CD1c-positive myeloid dendritic cell (primary cell): ENCODE measurements around the gene SHH.

Experiments used
- DNase-seq: peaks from one replicate; pipeline ENCODE4 v3.0.0-alpha.2; 2016; ENCODE audit errors: extremely low spot score

The SHH gene

DNA sequence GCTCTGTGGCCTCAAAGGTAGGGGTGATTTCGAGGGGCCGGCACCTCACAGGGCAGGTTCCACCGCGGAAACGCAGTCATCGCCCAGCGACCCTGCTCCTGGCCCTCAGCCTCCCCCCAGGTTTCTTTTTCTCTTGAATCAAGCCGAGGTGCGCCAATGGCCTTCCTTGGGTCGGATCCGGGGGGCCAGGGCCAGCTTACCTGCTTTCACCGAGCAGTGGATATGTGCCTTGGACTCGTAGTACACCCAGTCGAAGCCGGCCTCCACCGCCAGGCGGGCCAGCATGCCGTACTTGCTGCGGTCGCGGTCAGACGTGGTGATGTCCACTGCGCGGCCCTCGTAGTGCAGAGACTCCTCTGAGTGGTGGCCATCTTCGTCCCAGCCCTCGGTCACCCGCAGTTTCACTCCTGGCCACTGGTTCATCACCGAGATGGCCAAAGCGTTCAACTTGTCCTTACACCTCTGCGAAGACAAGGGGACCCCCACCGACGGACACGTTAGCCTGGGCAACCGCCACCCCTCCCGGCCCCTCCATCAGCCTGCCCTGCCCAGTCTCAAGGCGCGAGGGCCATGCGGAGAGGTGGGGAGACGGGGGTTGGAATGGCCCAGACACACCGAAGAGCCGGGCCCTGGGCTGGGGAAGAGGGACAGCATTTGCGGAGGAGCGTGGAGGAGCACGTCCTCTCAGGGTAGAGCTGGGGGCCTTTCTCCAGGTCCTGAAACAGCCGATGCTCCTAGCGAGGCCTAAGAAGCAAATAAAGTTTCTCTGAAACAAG, 6.0 kb downstream of the SHH start:
- no peak for DNase-seq

DNA sequence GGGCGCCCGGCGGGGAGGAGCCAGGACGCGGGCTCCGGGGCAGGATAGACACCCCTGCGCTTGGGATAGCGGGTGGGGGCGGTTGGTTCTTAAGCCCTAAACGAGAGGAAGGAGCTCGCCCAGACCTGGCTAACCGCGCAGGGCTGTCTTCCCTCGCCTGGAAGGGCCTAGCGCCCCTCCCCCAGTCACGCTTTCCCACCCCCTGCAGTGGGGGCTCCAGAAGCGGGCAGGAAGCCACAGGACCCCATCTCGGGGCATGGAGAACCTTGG, 6.5 kb downstream of the SHH start:
- DNase-seq, result no peak

DNA sequence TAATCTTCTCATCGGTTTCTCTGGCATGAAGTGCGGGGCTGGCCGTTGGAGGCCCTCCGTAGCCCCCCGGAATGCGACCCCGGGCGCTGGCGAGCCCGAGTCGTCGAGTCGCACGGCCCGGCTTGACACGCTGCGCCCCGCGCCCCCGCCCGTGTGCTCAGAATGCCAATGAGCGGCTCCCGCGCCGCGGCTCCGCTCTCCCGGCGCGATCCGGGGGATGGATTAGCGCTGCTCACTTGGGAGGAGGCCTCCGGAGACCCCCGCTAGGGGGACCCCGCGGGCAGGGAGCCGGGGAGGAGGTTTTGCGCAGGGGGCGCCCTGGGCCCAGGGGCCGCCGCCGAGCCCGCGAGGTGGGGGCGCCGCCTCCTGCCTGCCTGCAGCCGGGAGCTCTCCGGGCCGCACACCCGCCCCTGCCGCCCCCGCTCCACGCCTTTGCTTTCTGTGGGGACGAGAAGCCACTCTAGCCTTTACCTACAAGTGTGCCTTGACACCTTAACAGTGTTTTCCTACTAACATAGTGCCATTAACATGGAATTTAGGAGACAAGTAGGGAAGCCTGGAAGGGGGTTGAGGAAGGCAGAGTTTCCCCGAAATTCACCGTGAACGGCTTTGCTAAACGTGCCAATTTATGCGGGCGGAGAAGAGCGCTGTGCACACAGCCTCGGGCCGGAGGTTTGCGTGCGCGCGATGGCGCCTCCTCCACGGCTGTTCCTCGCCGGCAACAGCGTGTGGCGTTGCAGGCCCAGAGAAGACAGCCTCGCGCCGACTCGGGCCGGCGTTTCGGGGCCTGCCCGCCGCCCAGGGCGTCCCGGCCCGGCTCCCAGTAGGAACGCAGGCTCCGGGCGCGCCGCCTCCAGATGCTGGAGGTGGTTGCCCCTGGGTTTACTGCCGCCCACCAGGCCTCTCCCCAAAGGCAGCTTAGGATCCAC, 7.1 kb downstream of the SHH start:
- peak; percentile 26 for DNase-seq

DNA sequence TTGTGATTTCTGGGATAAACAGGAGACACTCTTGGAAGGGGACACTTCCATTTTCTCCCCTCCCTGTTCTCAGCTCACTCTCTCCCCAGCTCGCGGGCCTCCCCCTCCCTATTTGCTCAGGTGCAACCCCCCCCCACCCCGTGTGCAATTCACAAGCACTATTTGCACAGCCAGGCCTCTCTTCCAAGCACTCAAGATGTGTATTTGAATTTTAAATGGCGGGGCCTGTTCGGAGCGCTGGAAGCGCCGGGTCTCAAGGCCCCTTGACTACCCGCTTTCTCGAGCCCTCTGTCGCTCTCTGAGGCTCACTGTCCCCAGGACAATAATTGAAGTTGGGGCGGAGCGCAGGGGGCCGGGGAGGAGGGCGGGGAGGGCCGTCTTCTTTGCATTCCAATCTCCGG, 7.8 kb downstream of the SHH start:
- no peak for DNase-seq

GRCh38 chr7:155803418-155804376, 8.6 kb downstream of the SHH start:
- DNase-seq, result no peak

DNA sequence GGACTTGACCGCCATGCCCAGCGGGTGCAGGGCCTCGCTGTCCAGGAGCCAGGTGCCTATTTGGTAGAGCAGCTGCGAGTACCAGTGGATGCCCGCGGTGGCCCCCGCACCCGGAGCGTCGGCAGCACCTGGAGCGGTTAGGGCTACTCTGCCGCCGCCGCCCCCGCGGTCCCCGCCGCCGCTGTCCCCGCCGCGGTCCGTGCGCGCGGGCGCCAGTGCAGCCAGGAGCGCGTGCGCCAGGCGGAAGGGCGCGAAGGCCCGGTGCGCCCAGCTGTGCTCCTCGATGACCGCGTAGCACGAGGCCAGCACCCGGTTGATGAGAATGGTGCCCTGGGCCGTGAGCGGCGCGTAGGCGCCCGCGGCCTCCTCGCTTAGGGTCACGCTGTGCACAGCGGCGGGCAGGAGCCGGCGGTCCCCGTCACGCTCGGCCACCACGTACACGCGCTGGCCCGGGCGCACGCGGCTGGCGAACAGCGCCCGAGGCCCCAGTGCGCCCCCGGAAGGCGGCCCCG, 9.3 kb downstream of the SHH start:
- no peak for DNase-seq

DNA sequence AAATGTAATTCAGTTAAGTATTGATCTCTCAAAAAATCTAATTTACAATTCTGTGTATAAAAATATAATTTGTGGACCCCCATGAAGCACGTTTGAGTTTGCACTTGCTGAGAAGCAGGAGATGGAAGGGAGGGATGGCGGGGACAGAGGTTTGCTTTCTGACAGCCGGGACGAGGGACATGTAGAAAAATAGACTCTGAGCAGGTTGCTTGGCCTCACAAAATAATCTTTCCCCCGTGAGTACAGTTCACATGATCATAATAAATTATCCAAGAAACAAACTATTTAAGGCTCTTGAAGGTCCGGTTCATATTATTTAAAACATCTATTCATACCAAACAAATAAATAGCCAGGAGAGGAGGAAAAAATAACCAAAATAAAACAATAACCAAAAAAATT, 10.0 kb downstream of the SHH start:
- no peak for DNase-seq

DNA sequence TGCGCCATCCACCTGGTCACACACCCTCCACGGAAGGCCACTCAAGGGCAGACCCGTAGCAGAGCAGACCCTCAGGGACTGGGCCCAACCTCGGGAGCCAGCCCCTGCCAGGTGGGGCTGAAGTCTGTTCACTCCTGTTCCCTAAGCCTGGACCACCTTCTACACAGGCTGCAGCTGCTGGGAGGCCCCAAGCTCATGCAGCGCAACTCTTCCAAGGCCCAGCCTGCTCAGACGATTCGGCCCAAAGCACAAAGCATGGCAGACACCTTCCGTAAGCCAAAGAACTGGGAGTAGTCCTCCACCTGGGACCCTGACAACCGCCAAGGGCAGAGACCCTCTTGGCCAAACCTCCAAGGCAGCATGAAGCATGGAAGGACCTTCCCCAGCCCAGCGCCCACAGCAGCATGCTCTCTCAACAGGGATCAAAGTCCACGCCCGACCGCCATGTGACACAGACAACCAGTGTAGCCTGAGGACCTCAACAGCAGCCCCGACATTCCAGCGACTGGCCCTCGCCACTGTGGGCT, 11.5 kb downstream of the SHH start:
- no peak for DNase-seq

DNA sequence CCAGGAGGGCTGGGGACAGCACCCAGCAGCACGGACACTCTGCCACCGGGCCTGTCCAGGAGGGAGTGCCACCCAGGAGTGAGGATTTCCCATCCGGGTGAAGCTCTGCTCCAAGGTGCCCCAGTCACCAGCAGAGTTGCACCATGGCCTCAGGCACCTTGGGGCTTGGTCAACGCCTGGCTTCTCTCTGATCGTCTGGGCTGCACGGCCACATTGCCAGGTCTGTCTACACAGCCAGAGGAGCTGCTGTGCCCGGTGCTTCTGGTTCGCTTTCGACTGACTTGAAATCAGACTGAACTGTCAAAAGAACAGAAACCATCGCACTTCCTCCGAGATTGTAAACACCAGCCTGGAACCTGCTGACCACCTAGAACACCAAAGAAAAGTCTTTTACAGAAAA, 12.0 kb downstream of the SHH start:
- DNase-seq, result no peak

DNA sequence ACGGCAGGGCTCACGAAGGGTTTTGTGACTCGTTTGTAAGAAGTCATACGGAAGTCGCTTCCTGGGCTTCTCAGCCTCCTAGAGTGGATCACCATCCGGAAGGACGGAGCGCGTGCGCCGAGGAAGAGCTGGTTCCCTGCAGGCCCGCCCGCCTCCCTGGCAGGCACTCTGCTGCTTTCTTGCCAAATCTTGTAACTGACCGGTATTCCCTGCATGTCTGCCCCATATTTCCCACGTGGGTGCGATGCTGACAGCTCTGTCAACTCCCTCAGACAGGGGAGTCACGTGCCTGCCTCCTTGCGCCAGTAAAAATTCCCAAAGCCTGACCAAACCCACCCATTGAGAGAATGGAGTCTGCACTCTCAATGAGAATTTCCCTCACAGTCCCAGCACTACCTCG, 12.7 kb downstream of the SHH start:
- no peak for DNase-seq

GRCh38 chr7:155798673-155799439, 13.4 kb downstream of the SHH start:
- DNase-seq, result no peak

GRCh38 chr7:155797262-155798250, 14.7 kb downstream of the SHH start:
- no peak for DNase-seq

GRCh38 chr7:155796381-155797261, 15.6 kb downstream of the SHH start:
- peak; percentile 43 for DNase-seq

DNA sequence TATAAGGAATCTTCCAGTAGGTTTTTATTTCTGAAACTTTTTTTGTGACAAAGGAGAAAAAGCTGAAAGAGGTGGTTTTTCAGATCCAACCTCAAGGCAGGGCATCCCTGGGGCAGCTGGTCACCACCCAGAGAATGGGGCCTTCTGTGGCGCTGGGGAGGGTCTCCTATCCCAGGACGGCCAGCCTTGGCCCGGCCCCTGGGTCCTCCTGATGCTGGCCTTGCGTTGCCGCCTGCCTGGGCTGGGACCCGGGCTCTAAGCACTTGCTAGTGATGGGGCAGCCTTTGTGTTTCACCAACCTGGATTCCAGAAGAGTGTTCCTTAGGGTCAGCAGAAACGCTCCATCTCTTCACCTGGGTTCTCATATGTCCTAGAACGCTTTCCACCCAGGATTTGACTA, 16.3 kb downstream of the SHH start:
- DNase-seq, result no peak

DNA sequence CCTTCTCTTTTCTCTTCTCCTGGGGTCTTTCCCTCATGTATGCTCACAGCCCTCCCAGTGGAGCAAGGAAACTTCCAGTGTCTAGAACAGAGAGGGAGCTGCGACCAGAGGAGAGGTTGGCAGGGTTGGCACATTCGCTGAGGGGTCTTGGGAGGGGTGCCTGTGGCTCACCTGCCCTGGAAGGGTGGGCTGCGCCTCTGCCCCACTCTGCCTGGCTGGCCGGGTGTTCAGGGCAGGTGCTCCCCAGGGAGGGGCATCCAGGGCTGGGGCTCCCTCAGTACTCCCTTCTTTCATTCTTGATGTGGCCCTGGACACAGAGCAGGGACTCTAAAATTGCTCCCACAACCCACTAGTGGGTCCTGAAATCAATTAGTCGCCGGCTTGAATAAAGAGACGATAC, 16.9 kb downstream of the SHH start:
- DNase-seq, result no peak

DNA sequence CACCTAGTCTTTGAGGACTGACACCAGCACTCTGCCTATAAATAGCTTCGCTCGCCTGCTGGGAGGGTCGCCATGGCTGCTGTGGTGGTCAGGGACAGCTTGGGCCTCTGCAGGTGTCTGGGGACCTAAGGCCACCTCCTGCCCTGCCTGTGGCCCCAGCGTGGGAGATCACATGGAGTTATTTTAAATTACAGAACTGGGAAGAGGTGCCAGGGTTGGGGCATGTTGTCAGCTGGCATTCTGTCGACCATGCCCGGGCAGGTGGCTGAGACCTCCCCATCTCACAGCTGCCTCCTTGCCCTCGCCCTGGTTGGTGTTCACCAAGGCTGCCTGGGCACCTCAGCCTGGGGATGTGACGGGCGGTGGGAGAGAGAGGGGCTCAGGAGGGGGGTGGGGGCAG, 18.1 kb downstream of the SHH start:
- DNase-seq, result no peak

DNA sequence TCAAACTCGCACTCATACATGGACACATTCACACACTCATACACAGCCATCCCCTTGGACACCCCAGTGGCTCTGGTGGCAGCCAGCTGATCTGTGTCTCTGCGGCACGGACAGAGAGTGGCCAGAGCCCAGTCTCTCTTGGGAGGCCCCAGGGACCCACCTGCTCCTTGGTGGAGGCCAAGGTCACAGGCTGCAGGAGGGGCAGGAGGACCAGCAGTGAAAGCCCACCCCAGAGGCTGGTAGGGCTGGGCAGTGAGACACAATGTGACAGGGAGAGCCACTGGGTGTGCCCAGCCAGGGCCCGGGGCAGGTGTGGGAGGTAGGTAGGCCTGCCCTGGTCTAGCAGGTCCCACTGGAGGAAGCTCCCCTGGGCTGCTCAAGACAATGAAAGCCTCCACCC, 18.5 kb downstream of the SHH start:
- no peak for DNase-seq

GRCh38 chr7:155792999-155793560, 19.2 kb downstream of the SHH start:
- DNase-seq, result no peak
